Thymus (tissue), 11 donors: ENCODE results near the gene TNPO1. TPM values are rescaled to one million over a fixed set of nuclear protein-coding genes. Genes with fewer than 3 reads are reported as not detected.
"Not testable (repeated sequence)": the region's sequence is repeated elsewhere in the genome, so short reads cannot be mapped to it uniquely, and the experiment has no call there.

ENCODE experiments used
- DNase-seq, 9 donors: peaks; one replicate each; pipeline ENCODE4 v3.0.0-alpha.2; 2013; ENCODE audit warnings: low spot score in 9 of 9, low read depth in 6 of 9, missing footprints in 1 of 9
- H3K27ac ChIP-seq, 2 donors: one replicate each; pipeline ENCODE4 v1.5.1; 2013; ENCODE audit warnings: control low read depth in 1 of 2, low read depth in 1 of 2, low read length in 1 of 2, mild to moderate bottlenecking in 1 of 2, moderate library complexity in 1 of 2
- H3K27me3 ChIP-seq, 2 donors: one replicate each; pipeline ENCODE4 v1.5.1; 2013; ENCODE audit warnings: low read length in 1 of 2; ENCODE audit not compliant: control insufficient read depth in 2 of 2, insufficient read depth in 1 of 2
- H3K36me3 ChIP-seq, 2 donors: one replicate each; pipeline ENCODE4 v1.5.1; 2013; ENCODE audit warnings: low read length in 1 of 2, mild to moderate bottlenecking in 1 of 2, moderate library complexity in 1 of 2; ENCODE audit not compliant: control insufficient read depth in 2 of 2, insufficient read depth in 2 of 2
- H3K4me1 ChIP-seq, 2 donors: one replicate each; pipeline ENCODE4 v1.5.1; 2013; ENCODE audit warnings: low read length in 2 of 2; ENCODE audit not compliant: control insufficient read depth in 2 of 2, insufficient read depth in 2 of 2
- H3K4me3 ChIP-seq, 2 donors: one replicate each; pipeline ENCODE4 v1.5.1; 2013; ENCODE audit warnings: low read length in 2 of 2, control low read depth in 1 of 2, mild to moderate bottlenecking in 1 of 2
- H3K9me3 ChIP-seq, 2 donors: one replicate each; pipeline ENCODE4 v1.5.1; 2013; ENCODE audit warnings: low read length in 1 of 2, mild to moderate bottlenecking in 1 of 2; ENCODE audit not compliant: control insufficient read depth in 2 of 2, insufficient read depth in 1 of 2
- WGBS: extraction: QIAGEN DNeasy Blood & Tissue Kit; methylation state at CpG from one replicate; pipeline ENCODE4 v1.1.7; 2013; 5-methylcytosine and 5-hydroxymethylcytosine counted together
- polyA plus RNA-seq: library from polyadenylated mRNA; stranded (reverse); fragments of 200-250 nt; gene quantifications from one replicate; pipeline ENCODE4 v1.2.3, GENCODE V29; 2013
- total RNA-seq: library from RNA; stranded (reverse); fragments of 120-200 nt; gene quantifications from one replicate; pipeline ENCODE4 v1.2.4, GENCODE V29; 2013
- donor health status: healthy.

The TNPO1 gene
- total and polyA plus RNA-seq, 2 donors, result 14.6 to 78.5 TPM

DNA sequence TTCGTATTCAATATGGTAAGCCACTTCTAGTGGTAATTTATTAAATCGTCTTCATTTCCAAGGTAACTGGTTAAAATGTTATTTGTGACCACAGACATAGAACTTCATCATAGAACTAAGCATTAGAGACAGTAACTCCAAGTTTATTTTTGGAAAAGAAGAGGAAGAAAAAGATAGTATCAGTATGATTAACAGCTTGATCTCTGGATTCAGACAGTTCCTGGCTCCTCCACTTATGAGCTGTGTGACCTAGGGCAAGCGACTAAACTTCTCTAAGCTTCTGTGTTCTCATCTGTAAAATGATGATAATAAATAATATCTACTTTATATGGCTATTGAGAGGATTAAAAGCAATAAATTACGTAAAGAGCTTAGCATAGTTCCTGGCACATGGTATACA is 29.8 kb upstream of the TNPO1 start:
- Histone ChIP-seq H3K4me1 (no peaks in the 10 kb centered on the region), H3K27ac (no peak overlapping the region), H3K9me3 (no peaks in the 10 kb centered on the region), H3K4me3 (no peak overlapping the region), H3K36me3 (no peaks in the 10 kb centered on the region), H3K27me3 (no peaks in the 10 kb centered on the region)
- WGBS, result 95% methylated on average over 4 of the region's 4 CpGs
- DNase-seq, result no peak

DNA sequence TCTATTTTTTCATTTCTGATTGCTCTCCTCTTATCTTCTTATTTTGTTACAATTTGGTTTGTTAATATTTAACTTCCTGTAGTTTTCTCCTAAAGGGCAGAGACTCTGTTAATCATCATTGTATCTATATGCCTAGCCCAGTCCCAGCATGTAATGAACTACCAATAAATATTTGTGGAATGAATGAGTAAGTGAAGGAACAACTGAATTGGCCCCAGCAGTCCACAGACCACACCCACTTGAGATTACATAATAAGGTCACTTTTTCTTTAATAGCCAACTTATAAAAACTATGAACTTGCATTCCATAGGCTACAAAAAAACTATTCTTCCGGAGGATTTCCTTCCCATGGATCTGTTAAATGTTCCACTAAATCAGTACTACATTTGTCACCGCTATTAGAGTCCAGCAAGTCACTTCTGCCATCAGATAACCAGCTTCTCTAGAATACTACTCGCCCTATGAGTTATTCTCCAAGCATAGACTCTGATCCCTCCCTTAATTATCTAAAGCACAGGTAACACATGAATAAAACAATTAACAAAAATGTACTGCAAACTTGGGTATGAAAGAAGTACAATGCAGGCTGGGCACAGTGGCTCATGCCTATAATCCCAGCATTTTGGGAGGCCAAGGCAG is 27.5 kb upstream of the TNPO1 start:
- no peak overlapping the region for H3K27ac ChIP-seq

DNA sequence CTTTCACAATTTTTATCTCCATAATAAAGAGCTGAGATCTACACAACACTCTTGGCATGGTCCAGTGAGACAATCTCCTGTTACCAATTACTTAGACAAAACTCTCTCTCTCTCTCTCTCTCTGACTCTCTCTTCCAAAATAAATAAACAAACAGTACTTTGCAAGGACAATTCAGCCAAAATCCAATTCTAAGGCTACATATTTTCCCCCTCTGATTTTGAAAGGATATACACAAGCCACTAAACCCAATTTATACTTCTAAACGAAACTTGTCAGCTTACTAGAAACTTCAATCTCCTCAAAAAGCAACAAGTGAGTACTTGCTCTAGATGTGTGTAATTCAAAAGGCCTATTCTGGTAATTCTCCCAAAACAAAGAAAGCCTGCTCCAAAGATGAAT is 26.3 kb upstream of the TNPO1 start:
- H3K27me3 ChIP-seq, result no peaks in the 10 kb centered on the region
- H3K4me1 ChIP-seq, result no peaks in the 10 kb centered on the region
- no peak for DNase-seq
- H3K4me3 ChIP-seq, result no peak overlapping the region
- no peaks in the 10 kb centered on the region for H3K9me3 ChIP-seq
- 91% methylated on average over 1 of the region's 1 CpG for WGBS
- no peaks in the 10 kb centered on the region for H3K36me3 ChIP-seq
- no peak overlapping the region for H3K27ac ChIP-seq

More for the DNA sequence above, 27.5 kb upstream of the TNPO1 start:
- Histone ChIP-seq H3K9me3 (no peaks in the 10 kb centered on the region), H3K4me3 (no peak overlapping the region), H3K4me1 (no peaks in the 10 kb centered on the region), H3K36me3 (no peaks in the 10 kb centered on the region), H3K27me3 (no peaks in the 10 kb centered on the region)
- 92% methylated on average over 3 of the region's 3 CpGs for WGBS
- DNase-seq, result no peak

DNA sequence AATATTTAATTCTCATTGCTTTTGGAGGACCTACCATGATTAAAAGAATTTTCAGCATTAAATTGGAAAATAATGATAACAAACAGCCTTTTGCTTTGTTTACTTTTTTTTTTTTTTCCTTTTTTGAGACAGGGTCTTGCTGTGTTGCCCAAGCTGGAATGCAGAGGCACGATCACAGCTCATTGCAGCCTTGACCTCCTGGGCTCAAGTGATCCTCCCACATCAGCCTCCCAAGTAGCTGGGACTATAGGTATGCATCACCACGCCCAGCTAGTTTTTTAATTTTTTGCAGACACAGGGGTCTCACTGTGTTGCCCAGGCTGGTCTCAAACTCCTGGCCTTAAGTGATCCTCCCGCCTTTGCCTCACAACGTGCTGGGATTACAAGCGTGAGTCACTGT is 23.8 kb upstream of the TNPO1 start:
- not testable (repeated sequence) for H3K27me3 ChIP-seq, H3K27ac ChIP-seq, H3K4me1 ChIP-seq, H3K4me3 ChIP-seq, H3K9me3 ChIP-seq, DNase-seq, H3K36me3 ChIP-seq
- 95% methylated on average over 5 of the region's 5 CpGs for WGBS

DNA sequence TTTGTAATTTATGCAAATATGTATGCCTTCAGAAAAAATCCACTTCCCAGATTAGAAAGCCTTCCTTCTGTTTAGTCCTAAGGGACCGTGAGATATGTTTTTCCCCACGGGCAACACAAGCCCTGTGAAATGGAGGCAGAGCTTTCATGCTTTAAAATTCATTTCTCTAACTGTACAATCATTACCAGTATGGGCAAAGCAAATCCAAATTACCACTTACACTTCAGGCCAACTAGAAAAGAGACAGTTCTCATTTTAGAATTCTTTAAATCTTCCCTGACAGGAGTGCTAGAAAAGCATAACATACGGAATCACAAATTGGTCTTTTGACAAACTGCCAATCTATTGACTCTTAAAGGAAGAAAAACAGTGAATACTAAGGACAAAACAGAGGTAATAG is 20.5 kb upstream of the TNPO1 start:
- no peaks in the 10 kb centered on the region for H3K9me3 ChIP-seq
- no peaks in the 10 kb centered on the region for H3K4me1 ChIP-seq
- H3K4me3 ChIP-seq, result no peak overlapping the region
- no peak for DNase-seq
- no peak overlapping the region for H3K27ac ChIP-seq
- H3K27me3 ChIP-seq, result no peaks in the 10 kb centered on the region
- no peaks in the 10 kb centered on the region for H3K36me3 ChIP-seq
- 95% methylated on average over 3 of the region's 3 CpGs for WGBS

DNA sequence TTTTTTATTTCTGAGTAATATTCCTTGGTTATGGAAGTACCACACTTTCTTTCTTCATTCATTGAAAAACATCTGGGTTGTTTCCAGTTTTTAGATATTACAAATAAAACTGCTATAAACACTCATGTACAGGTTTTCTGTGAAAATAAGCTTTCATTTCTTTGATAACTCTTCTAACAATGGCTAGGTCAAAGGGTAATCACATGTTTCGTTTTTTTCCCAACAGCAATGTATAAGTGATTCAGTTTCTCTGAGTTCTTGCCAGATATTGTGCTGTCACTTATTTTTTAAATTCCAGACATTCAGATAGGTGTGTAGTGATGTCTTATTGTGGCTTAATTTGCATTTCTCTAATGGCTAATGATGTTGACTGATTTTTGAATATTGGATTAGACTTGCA is 16.7 kb upstream of the TNPO1 start:
- no peak overlapping the region for H3K4me3 ChIP-seq
- no peaks in the 10 kb centered on the region for H3K27me3 ChIP-seq
- H3K36me3 ChIP-seq, result no peaks in the 10 kb centered on the region
- 92% methylated on average over 1 of the region's 1 CpG for WGBS
- H3K4me1 ChIP-seq, result no peaks in the 10 kb centered on the region
- no peak overlapping the region for H3K27ac ChIP-seq
- no peak for DNase-seq
- no peaks in the 10 kb centered on the region for H3K9me3 ChIP-seq

DNA sequence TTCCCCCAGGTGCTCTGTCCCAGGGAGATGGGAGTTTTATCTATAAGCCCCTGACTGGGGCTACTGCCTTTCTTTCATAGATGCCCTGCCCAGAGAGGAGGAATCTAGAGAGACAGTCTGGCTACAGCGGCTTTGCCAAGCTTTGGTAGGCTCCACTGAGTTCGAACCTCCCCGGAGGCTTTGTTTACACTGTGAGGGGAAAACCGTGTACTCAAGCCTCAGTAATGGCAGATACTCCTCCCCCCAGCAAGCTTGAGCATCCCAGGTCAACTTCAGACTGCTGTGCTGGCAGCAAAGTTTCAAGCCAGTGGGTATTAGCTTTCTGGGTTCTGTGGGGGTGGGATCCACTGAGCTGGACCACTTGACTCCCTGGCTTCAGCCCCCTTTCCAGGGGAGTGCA is 7.8 kb upstream of the TNPO1 start:
- not testable (repeated sequence) for H3K9me3 ChIP-seq, DNase-seq, H3K27ac ChIP-seq, H3K4me3 ChIP-seq, H3K36me3 ChIP-seq, H3K27me3 ChIP-seq, H3K4me1 ChIP-seq
- WGBS, result 92% methylated on average over 4 of the region's 4 CpGs

DNA sequence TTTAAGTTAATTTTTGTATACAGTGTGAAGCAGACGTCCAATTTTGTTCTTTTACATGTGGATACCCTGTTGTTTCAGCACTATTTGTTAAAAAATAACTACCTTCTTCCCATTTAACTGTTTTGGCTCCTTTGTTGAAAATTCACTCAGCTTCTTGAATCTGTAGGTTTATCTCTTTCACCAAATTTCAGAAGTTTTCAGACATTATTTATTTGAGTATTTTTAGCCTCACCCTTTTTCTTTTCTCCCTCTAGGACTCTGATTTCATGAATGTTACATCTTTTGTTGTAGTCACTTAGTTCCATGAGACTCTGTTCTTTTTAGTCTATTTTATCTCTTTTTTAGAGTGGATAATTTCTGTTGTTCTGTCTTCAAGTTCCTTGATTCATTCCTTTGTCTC is 4.6 kb upstream of the TNPO1 start:
- no peaks in the 10 kb centered on the region for H3K36me3 ChIP-seq
- peaks cover 0 to 4% of the 10 kb centered on the region in 2 donors for H3K27me3 ChIP-seq
- no peaks in the 10 kb centered on the region for H3K9me3 ChIP-seq
- H3K27ac ChIP-seq, result no peak overlapping the region
- no peak overlapping the region for H3K4me3 ChIP-seq
- DNase-seq, result no peak
- WGBS, result 91% methylated on average over 1 of the region's 1 CpG
- peaks cover 0 to 3% of the 10 kb centered on the region in 2 donors for H3K4me1 ChIP-seq

DNA sequence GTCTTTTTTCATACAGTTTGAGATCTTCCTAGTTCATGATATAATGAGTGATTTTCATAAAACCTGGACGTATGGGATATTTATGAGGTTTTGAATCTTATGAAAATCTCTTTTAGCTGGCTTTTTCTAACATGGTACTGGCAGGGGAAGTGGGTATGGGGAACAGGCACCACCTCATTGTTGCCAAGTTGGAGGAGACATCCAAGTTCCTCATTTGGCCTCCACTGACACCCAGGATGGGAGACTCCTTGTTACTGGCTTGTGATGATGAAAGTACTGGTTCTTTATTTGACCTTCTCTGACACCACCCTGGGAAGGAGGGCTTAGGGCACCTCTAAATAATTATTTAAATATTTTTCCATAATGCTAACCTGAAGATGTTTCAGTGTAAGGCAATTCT is 4.0 kb upstream of the TNPO1 start:
- WGBS, result 96% methylated on average over 1 of the region's 1 CpG
- Histone ChIP-seq H3K4me1 (peaks cover 0 to 8% of the 10 kb centered on the region in 2 donors), H3K27me3 (peaks cover 0 to 8% of the 10 kb centered on the region in 2 donors), H3K9me3 (no peaks in the 10 kb centered on the region), H3K36me3 (no peaks in the 10 kb centered on the region), H3K4me3 (no peak overlapping the region), H3K27ac (no peak overlapping the region)
- no peak for DNase-seq

DNA sequence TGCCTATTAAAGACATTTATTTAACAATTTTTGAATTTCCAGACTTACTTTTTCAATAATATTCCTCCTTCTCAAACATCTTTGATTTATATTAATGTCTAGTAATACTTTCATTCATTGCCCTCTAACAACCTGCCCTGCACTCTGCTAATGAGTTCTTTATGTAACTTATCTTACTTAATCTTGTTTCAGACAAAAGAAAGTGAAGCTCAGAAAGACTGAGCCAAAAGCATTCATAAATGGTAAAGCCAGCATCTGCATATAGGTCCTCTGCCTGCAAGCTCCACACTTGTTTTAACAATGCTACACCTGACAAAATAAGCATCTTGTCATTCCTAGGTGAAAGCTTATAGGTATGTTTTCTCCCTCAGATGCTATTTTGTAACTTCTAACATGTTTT is 2.4 kb upstream of the TNPO1 start:
- DNase-seq, result no peak
- no peak overlapping the region for H3K27ac ChIP-seq
- H3K9me3 ChIP-seq, result no peaks in the 10 kb centered on the region
- H3K4me3 ChIP-seq, result no peak overlapping the region
- peaks cover 0 to 8% of the 10 kb centered on the region in 2 donors for H3K27me3 ChIP-seq
- H3K4me1 ChIP-seq, result peaks cover 0 to 8% of the 10 kb centered on the region in 2 donors
- no peaks in the 10 kb centered on the region for H3K36me3 ChIP-seq
